GM19043 (cell line): Measurements from ENCODE around the gene PCBP3.
"Not testable (repeated sequence)": the region's sequence is repeated elsewhere in the genome, so short reads cannot be mapped to it uniquely, and the experiment has no call there.

ENCODE experiments used
- ATAC-seq: cut with Tn5 transposase; IDR thresholded peaks from one replicate; pipeline ENCODE4 v1.9.1; 2021; ENCODE audit warnings: low read depth; ENCODE audit not compliant: unreplicated experiment

Gene PCBP3

DNA sequence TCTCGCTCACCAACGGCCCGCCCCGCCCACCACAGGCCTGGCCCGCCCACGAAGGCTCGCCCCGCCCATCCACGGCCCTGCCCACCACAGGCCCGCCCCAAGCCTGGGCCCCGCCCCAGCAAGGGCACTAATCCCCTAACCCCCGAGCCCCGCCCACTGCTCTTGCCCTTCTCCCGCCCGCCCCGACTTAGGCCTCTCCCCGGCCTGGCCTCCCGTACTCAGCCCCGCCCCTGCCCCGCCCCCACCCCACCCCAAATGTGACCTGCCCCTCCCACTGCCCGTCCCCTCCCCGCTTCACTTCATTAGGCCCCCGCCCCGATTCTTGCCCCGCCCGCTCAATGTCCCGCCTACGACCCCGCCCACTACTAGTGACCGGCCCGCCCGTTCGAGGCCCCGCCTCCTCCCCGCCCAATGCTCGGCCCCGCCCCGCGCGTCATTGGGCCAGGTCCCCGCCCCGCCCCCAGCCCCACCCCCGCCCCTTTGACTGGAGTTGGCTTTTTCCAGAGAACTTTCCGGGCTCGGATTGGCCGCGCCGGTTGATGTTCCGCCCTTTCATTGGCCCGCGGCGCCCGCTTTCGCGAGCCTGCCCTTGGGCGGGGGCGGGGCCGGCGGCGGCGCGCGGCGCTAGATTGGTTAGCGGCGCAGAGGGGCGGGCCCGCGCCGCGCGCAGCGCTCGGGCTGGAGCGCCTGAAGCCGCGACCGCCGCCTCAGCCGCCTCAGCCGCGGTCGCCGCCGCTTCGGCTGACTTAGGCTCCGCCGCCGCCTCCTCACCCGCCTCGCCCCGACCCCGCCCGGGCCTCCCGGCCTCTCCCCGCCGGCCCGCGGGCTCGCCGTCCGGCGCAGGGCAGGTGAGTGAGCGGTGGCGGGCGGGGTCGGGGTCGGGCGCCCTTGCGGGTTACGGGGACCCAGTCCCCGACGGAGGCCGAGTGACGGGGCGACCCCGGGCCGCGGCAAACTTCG, at the start of gene PCBP3:
Gene PCBP3, plus strand, starts transcription at position 705 of the 960 bp plus-strand sequence. CDS start 206,361 bp downstream, outside the sequence.
- peak; percentile 63 for ATAC-seq

DNA sequence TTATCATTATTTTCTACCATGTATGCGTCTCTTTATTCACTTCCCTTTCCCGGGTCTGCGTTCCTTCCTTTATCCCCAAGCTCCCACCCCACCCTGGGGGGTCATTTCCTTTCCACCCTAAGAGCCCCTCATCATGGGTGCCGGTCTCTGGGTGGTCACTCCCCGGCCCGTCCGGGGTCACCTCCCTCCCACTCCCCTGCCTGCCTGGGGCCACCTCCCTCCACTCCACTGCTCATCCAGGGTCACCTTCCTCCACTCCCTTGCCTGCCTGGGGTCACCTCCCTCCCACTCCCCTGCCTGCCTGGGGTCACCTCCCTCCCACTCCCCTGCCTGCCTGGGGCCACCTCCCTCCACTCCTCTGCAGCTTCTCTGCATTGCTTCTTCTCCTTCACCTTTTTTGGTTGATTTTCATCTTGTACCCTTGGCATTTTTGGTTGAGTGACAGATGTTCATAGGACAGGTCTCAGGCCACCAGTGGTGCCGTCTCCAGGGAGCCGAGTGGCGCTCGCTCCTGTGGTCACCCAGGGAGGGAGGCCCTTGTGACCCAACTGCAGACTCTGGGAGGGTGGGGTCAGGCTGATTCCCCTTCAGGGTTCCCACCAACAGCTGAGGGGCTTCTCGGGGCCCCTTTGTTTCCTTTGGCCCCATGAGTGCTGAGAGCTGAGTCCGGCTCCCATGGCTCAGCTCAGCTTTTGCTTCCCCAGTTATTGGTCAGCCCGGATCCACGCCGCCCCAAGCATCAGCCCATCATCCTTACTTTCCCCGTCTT, 48.6 kb upstream of the PCBP3 start:
- no peak for ATAC-seq

DNA sequence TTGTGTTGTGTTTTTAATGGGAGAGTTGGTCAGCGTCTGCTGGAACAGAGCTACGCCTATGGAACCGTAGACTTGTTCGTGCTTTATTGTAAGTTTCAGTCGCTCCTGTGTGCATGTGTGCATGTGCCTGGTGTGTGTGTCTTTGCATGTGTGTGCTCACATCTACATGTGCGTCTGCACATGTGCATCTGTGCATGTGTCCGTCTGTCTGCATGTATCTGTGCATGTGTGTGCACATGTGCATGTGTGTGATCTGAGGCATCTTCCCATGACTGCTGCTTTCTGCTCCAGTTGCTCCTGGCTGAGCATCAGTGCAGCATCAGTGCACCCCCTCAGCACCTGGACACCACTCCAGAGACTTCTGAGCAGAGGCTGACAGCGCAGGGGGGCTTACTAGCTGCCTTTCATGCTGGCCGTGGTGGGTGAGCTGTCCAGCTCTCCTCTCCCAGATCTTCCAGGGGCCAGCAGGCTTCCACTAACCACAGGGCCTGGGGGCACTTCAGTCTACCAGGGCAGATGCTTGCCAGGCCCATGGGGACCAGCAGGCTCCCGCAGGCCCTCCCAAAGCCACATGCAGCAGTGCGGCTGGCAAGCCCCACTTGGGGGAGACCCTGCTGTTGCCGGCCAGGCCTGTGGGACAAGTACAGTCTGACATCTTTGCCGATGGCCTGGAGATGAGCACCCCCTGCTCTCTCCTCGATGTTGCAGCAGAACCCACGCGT, 47.8 kb upstream of the PCBP3 start:
- no peak for ATAC-seq

DNA sequence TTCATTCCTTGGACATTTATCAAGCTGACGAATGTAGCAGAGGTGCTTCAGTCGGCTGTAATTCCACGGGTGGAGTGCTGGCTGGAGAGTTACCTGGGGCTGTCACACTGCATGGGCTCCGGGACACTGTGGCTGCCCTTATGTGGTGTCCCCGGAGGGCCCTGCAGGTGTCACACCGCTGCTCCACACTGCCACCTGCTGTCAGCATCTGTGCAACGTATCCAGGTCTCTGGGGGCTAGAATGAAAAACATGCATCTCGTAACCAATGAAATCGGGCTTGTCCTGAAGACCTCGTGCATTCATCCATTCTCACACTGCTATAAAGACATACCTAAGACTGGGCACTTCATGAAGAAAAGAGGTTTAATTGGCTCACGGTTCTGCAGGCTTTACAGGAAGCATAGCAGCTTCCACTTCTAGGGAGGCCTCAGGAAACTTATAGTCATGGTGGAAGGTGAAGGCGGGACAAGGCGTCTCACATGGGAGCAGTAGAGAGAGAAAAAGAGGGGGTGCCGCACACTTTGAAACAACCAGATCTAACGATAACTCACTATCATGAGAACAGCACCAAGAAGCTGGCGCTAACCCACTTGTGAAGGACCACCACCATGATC, 46.7 kb upstream of the PCBP3 start:
- ATAC-seq, result no peak

DNA sequence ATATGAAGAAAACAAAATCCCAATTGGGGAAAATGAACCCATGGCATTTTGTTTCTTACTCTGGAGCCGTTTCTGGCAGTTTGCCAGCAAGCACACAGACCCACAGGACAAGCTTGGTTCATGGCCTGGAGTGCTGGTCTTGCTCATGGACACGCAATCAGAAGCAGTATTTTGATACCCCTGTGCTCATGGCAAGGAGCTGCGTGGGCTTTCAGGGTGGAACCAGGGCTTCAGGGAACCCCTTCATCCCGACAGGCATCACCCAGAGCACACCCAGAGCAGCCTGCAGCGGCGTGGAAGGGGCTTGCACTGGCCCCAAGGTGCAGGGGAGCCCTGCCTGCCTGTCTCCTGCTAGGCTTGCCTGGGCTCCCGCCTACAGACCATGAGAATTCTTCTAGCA, 45.4 kb upstream of the PCBP3 start:
- no peak for ATAC-seq

DNA sequence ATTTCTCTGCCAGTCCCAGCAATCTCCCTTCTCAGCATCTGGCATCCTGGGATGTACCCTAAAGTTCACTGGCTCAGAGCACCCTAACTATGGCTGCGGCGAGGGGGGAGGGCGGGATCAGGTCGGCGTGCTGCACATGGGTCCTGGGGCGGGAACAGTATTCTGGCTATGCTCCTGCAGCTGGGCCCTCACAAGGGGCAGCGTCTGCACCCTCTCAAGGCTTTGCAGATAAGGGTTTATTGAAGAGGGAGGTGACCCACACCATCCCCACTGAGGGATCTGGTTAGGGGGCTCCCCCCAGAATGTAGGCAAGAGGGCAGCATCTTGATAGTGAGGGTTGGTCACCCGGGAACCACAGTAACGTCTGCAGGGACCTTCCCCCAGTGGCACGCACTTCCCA, 44.9 kb upstream of the PCBP3 start:
- ATAC-seq, result no peak

DNA sequence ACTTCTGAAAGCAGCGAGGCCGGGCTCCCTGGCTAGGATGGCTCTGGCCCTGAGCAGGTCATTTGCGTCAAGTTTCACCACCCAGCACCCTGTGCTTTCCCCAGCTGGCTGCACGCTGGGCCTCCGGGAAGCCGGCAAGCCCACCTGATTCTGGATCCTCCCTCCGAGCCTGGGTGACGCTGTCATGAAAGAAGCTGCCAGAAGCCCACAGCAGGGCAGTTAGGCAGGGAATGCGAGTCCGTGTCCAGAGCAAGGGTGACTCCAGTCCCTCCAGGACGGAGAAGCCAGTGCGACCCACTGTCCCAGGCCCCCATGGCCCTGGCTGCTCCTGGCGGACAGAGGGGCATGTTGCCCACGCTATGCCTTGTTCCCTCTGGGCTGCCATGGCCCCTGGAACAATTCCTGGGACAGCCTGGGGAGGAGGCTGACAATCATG, 44.4 kb upstream of the PCBP3 start:
- ATAC-seq, result no peak

DNA sequence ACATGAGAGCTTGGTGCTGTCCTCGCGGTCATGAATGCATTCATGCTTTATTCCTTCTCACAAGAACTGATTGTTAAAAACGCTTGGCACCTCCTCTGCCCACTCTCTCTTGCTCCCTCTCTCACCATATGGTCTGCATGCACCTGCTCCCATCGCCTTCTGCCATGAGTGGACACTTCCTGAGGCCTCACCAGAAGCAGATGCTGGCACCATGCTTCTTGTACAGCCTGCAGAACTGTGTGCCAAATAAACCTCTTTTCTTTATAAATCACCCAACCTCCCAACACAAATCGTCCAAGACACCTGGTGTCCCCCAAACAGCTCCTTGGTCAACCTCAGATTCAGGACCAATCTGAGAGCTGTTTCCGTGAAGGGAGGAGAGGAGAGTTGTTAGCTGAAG, 43.3 kb upstream of the PCBP3 start:
- no peak for ATAC-seq

DNA sequence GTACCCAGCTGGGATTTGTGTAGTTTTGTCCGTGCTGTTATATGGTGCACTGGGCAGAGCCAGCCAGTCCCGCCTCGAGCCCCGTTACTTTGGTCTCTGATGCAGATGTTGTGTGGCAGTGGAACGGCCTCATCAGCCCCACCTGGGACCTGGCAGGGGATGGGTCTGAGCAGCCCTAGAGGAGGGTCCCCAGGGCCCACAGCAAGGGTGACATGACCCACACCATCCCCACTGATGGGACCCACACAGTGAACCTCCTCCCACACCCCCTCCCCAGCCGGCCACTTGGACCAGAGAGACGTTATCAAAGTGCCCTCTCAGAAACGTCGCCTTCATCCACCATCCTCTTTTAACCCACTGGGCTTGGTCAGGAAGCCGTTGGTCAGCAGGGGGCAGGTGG, 42.0 kb upstream of the PCBP3 start:
- no peak for ATAC-seq

DNA sequence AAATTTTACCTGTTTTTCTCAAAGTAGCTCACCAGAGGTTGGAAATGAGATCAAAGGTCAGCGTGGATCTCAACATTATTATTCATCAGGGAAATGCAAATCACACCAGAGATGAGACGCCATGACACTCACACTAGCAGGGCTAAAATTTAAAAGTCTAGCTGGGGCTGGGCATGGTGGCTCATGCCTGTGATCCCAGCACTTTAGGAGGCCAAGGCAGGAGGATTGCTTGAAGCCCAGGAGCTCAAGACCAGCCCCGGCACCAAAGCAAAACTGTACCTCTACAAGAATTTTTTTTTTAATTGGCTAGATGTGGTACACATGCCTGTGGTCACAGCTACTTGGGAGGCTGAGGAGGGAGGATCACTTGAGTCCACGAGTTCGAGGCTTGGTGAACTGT, 41.4 kb upstream of the PCBP3 start:
- ATAC-seq, result no peak

DNA sequence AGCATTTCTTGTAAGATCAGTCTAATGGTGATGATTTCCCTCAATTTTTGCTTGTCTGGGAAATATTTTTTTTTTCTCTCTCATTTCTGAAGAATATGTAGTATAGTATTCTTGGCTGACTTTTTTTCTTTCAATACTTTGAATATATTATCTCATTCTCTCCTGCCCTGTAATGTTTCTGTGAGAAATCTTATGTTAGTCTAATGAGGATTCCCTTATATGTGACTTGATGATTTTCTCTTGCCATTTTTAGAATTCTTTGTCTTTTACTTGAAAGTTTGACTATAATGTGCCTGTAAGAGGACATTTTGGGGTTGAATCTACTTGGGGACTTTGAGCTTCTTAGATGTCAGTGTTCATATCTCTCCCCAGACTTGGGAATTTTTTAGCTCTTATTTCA, 40.0 kb upstream of the PCBP3 start:
- no peak for ATAC-seq

DNA sequence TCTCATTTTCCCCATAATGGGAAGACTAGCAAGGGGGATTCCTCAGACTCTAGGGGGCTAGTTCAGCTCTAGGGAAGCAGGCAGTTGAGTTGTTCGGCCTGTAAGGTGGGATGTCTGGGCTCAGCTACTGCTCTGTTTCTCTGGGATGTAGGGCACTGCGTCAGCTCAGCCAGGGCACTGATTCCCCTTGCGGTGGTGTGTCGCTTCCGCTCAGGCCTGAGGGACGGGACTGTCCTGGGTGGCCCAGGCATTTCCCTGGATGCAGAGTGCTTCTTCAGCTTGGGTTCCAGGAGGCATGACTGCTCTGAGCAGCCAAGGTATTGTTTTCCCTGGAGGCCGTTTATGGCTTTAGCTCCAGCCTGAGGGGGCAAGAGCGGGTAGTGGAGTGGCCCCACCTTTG, 38.8 kb upstream of the PCBP3 start:
- ATAC-seq, result not testable (repeated sequence)

DNA sequence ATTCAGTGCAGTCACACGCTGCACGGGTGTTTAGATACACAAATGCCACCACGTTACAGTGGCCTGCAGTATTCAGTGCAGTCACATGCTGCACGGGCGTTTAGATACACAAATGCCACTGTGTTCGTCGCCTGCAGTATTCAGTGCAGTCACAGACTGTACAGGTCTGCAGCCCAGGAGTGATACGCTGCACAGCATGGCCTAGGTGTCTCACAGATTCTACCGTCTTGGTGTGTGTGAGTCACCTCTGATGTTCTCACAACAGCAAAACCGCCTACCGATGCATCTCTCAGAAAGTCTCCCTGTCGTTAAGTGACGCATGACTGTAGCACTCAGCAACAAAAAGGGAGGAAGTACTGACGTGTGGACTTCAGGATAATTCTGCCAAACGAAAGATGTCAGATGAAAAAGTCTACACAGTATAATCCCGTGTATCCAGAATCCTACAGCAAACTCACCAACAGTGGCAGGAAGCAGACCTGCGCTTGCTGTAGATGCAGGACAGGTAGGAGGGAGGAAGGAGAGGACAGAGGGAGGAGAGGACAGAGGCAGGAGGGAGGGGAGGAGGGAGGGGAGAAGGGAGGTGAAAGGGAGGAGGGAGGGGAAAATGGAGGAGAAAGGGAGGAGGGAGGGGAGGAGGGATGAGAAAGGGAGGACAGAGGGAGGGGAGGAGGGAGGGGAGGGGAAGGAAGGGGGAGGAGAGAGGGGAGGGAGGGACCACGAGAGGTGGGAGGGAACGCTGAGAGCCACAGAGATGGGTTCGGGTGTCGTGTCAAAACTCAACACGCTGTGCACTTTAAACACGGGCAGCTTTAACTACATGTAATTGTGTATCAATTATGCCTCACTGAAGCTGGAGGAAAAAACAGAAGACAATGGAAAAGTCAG, 36.3 kb upstream of the PCBP3 start:
- ATAC-seq, result no peak

DNA sequence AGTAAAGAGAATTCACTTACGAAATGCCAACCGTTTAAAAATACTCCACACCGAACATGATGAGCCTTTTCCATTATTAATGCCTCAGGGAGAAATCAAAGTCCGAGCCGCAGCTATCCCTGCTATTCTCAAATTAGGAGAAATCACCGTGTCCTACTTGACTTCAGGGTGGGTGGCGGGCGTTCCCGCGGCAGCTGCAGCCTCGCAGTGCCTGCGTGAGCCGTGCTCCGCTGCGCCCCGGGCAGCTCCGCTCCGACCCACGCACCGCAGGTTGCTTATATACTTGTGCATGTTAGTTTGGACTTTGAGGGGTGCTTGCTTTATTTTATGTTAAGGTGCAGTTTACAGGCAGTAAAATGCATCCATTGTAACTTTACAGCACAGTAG, 35.6 kb upstream of the PCBP3 start:
- no peak for ATAC-seq

DNA sequence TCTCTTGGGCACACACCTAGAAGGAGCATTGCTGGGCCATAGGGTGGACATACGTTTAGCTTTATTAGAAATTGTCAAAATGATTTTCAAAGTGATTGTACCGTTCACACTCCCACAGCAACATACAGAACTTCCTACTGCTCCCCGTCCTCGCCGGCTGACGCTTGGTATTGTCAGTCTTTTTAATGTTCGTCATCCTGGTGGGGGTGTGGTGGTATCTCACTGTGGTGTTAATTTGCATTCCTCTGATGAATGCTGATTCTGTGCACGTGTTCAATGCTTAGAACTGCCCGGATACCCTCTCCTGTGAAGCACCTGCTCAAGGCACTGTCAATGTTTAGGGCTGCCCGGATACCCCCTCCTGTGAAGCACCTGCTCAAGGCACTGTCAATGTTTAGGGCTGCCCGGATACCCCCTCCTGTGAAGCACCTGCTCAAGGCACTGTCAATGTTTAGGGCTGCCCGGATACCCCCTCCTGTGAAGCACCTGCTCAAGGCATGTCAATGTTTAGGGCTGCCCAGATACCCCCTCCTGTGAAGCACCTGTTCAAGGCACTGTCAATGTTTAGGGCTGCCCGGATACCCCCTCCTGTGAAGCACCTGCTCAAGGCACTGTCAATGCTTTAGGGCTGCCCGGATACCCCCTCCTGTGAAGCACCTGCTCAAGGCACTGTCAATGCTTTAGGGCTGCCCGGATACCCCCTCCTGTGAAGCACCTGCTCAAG, 34.6 kb upstream of the PCBP3 start:
- ATAC-seq, result not testable (repeated sequence)

DNA sequence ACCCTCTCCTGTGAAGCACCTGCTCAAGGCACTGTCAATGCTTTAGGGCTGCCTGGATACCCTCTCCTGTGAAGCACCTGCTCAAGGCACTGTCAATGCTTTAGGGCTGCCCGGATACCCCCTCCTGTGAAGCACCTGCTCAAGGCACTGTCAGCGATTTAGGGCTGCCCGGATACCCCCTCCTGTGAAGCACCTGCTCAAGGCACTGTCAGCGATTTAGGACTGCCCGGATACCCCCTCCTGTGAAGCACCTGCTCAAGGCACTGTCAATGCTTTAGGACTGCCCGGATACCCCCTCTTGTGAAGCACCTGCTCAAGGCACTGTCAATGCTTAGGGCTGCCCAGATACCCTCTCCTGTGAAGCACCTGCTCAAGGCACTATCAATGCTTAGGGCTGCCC, 33.9 kb upstream of the PCBP3 start:
- not testable (repeated sequence) for ATAC-seq

DNA sequence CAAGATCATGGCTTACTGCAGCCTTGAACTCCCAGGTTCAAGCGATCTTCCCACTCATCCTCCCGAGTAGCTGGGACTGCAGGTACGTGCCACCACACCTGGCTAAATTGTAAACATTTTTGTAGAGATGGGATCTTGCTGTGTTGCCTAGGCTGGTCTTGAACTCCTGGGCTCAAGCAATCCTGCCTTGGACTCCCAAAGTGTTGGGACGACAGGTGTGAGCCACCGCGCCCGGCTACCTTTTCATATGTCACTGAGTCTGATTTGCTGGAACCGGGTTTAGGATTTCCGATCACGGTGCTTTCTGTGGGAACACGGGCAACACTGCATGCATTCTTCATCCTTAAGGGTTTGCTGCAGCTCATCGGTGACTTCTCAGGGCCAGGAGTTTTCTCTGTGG, 32.2 kb upstream of the PCBP3 start:
- no peak for ATAC-seq

DNA sequence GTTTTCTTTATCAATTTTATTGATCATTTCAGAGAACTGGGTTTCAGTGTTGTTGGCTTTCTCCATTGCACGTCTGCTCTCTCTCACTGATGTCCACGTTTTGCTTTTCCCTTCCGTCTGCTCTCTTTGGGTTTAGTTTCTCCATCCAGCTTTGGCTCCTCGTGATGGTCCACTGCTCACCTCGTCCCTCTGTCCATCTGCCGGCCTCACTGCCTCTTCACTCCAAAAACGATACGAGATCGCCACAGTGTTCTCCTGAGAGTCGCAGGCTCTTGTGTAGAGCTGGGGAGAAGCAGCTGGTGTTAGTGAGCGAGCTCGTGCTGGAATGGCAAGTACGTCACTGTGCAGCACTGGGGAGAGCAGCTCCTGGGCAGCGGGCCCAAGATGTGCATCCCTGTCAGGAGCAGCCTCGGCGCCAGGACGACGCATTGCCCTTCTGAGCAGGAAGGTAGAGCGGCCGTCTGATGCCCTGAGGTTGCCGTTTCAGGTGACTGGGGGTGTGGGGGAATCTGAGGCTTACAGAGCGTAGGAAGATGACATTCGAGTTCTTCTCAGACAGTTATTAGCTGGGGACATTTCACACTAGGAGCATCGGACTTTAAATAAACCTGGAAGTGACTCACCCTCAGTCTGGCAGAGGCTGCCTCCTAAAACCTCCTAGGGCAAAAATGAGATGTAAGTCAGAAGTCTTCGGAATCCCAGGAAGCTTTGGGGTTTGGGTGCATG, 31.4 kb upstream of the PCBP3 start:
- no peak for ATAC-seq
